HG02623 (cell line): ENCODE measurements around the gene INPP5D.

Source experiments
- ATAC-seq: cut with Tn5 transposase; IDR thresholded peaks from one replicate; pipeline ENCODE4 v1.9.1; 2021; ENCODE audit warnings: moderate library complexity; ENCODE audit not compliant: unreplicated experiment

The INPP5D gene

GRCh38 chr2:233251306-233252116, 191.4 kb downstream of the INPP5D start, which contains the start of gene ATG16L1:
Gene ATG16L1 (plus strand): TSS chr2:233251673. CDS start chr2:233251828, 155 bp downstream.
- ATAC-seq, result peak; percentile 90

GRCh38 chr2:233252227-233252626, 192.1 kb downstream of the INPP5D start:
- ATAC-seq, result no peak

- no peak for ATAC-seq
These were observed 195.0 kb downstream of the INPP5D start for GRCh38 chr2:233255151-233255550.

- no peak for ATAC-seq
These were observed 195.9 kb downstream of the INPP5D start for GRCh38 chr2:233256048-233256447.
